ENCODE results near the gene CDK5R1.

DNA sequence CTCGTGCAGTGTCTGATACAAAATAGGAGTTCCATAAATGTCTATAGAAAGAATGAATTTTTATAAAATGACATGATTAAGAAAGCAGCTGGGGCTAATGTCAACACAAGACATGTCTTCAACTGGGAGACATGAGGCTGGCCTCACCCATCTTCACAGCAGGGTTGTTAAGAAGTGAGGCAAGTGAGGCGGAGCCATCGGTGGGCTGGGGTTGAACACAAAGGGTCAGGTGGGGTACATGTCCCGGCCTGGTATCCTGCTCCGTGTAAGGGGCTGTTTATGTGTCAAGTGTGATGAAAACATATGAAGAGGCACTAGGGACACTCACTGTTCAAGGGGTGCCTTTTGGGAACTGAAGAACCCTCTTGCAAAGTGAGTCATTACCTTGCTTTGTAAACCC, 22.1 kb downstream of the CDK5R1 start:
- no peak for TF ChIP-seq EZH2 (IDR thresholded peaks at IDR 0.05; ENCODE audit: borderline replicate concordance, low read depth, low read length, poor library complexity, severe bottlenecking)
- TF ChIP-seq, protein P1, sequence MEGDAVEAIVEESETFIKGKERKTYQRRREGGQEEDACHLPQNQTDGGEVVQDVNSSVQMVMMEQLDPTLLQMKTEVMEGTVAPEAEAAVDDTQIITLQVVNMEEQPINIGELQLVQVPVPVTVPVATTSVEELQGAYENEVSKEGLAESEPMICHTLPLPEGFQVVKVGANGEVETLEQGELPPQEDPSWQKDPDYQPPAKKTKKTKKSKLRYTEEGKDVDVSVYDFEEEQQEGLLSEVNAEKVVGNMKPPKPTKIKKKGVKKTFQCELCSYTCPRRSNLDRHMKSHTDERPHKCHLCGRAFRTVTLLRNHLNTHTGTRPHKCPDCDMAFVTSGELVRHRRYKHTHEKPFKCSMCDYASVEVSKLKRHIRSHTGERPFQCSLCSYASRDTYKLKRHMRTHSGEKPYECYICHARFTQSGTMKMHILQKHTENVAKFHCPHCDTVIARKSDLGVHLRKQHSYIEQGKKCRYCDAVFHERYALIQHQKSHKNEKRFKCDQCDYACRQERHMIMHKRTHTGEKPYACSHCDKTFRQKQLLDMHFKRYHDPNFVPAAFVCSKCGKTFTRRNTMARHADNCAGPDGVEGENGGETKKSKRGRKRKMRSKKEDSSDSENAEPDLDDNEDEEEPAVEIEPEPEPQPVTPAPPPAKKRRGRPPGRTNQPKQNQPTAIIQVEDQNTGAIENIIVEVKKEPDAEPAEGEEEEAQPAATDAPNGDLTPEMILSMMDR (conservative IDR thresholded peaks at IDR 0.05; ENCODE audit: low read depth, low read length) = no peak

Measured in A673 (cell line).